Right ventricle myocardium inferior (tissue), 1 donor: ENCODE results near the gene DMWD. TPM values are rescaled to one million over a fixed set of nuclear protein-coding genes. Genes with fewer than 3 reads are reported as not detected.

Experiments
- total RNA-seq: library from RNA; stranded (reverse); fragmentation: NEBNext Ultra II Directional; extraction: Animal tissue kit (Norgen Biotek cat#: 25700); gene quantifications from one replicate; pipeline ENCODE4 v1.2.1, GENCODE V29; 2021
- donor health status: DM: no; HTN: yes; CAD: no; lungs with severe emphysema.

DMWD gene
- total RNA-seq, 1 donor from 2014 or later = 52.0 TPM

Other genes starting within 250 kb of the DMWD start
- gene OPA3, start 208.0 kb downstream of the DMWD start, total RNA-seq = 24.5 TPM
- gene GPR4, start 190.6 kb downstream of the DMWD start, total RNA-seq = 5.4 TPM
- 39.1 TPM for gene EML2, start 153.4 kb downstream of the DMWD start, total RNA-seq
- gene GIPR, start 124.6 kb downstream of the DMWD start, total RNA-seq = 5.0 TPM
- gene SNRPD2, start 100.9 kb downstream of the DMWD start, total RNA-seq = 252 TPM
- gene QPCTL, start 100.2 kb downstream of the DMWD start, total RNA-seq = 1.5 TPM
- gene FBXO46, start 61.9 kb downstream of the DMWD start, total RNA-seq = 13.1 TPM
- gene MEIOSIN, start 59.4 kb downstream of the DMWD start, total RNA-seq = not detected
- 22.3 TPM for gene SIX5, start 23.6 kb downstream of the DMWD start, total RNA-seq
- gene DMPK, start 10.4 kb downstream of the DMWD start, total RNA-seq = 233 TPM
- not detected for gene RSPH6A, start 22.5 kb upstream of the DMWD start, total RNA-seq
- 29.9 TPM for gene SYMPK, start 70.3 kb upstream of the DMWD start, total RNA-seq
- gene FOXA3, start 71.5 kb upstream of the DMWD start, total RNA-seq = not detected
- 19.9 TPM for gene IRF2BP1, start 93.3 kb upstream of the DMWD start, total RNA-seq
- 16.0 TPM for gene MYPOP, start 109.8 kb upstream of the DMWD start, total RNA-seq
- not detected for gene NANOS2, start 121.9 kb upstream of the DMWD start, total RNA-seq
- 5.3 TPM for gene NOVA2, start 181.0 kb upstream of the DMWD start, total RNA-seq
- gene CCDC61, start 202.6 kb upstream of the DMWD start, total RNA-seq = 8.2 TPM
- gene PGLYRP1, start 230.2 kb upstream of the DMWD start, total RNA-seq = 0.35 TPM
- gene IGFL4, start 248.2 kb upstream of the DMWD start, total RNA-seq = not detected